Right lung (tissue), 10 donors: ENCODE results near the gene PVR. TPM values are rescaled to one million over a fixed set of nuclear protein-coding genes. Genes with fewer than 3 reads are reported as not detected.
"Not testable (repeated sequence)": the region's sequence is repeated elsewhere in the genome, so short reads cannot be mapped to it uniquely, and the experiment has no call there.

Source experiments
- DNase-seq, 2 donors: peaks; one replicate each; pipeline ENCODE4 v3.0.0-alpha.2; 2013
- long read RNA-seq, 8 donors: transcript quantifications; one replicate each; lab custom pipeline, GENCODE V29; 2026
- polyA plus RNA-seq, 5 donors: library from polyadenylated mRNA; unstranded; fragments of 120-200 nt; gene quantifications; one replicate each; pipeline versions ENCODE4 v1.2.1 to v1.2.3, GENCODE V29; 2013; ENCODE audit warnings: inconsistent platforms in 1 of 5, low replicate concordance in 1 of 5; ENCODE audit not compliant: insufficient read length in 5 of 5, insufficient read depth in 1 of 5

The PVR gene, protein sequence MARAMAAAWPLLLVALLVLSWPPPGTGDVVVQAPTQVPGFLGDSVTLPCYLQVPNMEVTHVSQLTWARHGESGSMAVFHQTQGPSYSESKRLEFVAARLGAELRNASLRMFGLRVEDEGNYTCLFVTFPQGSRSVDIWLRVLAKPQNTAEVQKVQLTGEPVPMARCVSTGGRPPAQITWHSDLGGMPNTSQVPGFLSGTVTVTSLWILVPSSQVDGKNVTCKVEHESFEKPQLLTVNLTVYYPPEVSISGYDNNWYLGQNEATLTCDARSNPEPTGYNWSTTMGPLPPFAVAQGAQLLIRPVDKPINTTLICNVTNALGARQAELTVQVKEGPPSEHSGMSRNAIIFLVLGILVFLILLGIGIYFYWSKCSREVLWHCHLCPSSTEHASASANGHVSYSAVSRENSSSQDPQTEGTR
- polyA plus RNA-seq, result 10 to 100 TPM; 21.4 to 29.9 (median 24.4) TPM
- long read RNA-seq, donor 1, partial matches to known transcripts, result 0 of 6 reads
- long read RNA-seq, donor 1, other reads (novel, unspliced or antisense), result 0 of 6 reads
- long read RNA-seq, donor 2, partial matches to known transcripts, result 0 of 1 reads
- long read RNA-seq, donor 2, other reads (novel, unspliced or antisense), result 0 of 1 reads
- long read RNA-seq, donor 3, result 0 reads
- long read RNA-seq, donor 4, transcript PVR-205 (8 exons, 3,325 nt), result major isoform, 5 of 5 reads
- long read RNA-seq, donor 4, partial matches to known transcripts, result 0 of 5 reads
- long read RNA-seq, donor 4, other reads (novel, unspliced or antisense), result 0 of 5 reads
- long read RNA-seq, donor 5, result 0 reads
- long read RNA-seq, donor 6, transcript PVR-205 (8 exons, 3,325 nt), result major isoform, 5 of 12 reads
- long read RNA-seq, donor 6, partial matches to known transcripts, result 6 of 12 reads
- long read RNA-seq, donor 6, other reads (novel, unspliced or antisense), result 0 of 12 reads
- long read RNA-seq, donor 7, partial matches to known transcripts, result 0 of 1 reads
- long read RNA-seq, donor 7, other reads (novel, unspliced or antisense), result 0 of 1 reads
- long read RNA-seq, donor 8, partial matches to known transcripts, result 0 of 2 reads
- long read RNA-seq, donor 8, other reads (novel, unspliced or antisense), result 0 of 2 reads

- DNase-seq, result peak; percentile 75 to 77
Measured at GRCh38 chr19:44643605-44644401, at the start of gene PVR. Gene PVR, plus strand, starts transcription at chr19:44643910. Its CDS starts 187 bp downstream, at chr19:44644097.

DNA sequence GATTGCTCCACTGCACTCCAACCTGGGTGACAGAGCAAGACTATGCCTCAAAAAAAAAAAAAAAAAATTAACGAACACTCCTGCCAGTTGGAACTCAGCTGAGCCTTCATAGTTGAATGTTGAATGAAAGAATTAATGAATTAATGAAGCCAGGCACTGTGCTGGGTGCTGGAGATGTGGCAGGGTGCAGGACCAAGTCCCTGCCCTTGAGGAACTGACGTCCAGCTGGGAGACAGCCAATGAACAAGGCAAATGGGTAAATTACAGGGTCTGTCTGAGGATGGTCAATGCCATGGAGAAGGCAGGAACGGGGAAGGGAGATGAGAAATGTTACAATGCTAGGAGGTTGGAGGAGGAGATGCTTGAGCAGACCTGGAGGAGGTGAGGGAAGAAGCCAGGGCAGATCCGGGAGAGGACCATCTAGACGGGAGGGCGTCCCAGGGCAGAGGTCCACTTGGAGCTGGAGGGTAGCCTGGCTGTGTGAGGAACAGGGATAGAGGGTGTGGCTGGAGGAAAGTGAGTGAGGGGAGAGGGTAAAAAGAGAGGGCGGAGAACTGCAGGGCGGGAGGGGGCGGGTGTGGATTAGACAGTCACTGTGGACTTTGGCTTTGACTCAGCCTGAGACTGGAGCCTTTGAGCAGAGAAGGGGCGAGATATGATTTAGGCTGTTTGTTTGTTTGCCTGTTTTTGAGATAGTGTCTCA lies 47.1 kb upstream of the PVR start:
- DNase-seq, result no peak

DNA sequence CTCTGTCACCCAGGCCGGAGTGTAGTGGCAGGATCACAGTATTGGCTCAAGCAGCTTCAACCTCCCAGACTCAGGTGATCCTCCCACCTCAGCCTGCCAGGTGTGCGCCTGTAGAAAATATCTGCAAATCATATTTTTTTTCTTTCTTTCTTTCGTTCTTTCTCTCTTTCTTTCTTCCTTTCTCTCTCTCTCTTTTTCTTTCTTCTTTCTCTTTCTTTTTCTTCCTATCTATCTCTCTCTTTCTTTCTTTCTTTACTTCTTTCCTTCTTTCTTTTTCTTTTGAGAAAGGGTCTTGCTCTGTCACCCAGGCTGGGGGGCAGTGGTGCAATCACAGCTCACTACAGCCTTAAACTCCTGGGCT lies 46.6 kb upstream of the PVR start:
- no peak for DNase-seq

GRCh38 chr19:44598355-44598754 lies 45.4 kb upstream of the PVR start:
- DNase-seq, result no peak

DNA sequence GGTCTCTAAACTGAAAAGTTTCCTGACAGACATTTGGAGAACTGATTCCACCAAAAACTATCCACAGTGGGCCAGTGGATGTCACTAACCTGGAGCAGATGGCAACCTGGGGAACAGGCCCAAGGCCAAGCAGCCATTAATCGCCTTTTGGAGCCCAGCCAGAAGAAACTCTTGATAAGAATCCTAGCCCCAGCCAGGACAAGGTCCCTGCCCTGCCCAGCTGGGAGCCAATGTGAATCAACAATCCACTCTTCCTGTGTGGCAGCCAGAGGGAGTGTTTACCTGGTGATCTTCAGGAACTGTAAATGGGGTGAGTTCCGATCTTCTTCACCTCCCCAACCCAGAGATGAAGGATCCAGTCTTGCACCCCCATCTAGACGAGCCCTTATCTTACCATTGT lies 44.8 kb upstream of the PVR start:
- no peak for DNase-seq

- no peak for DNase-seq
Measured at GRCh38 chr19:44600466-44600865, 43.2 kb upstream of the PVR start.

- DNase-seq, result no peak
Measured at GRCh38 chr19:44602081-44602480, 41.6 kb upstream of the PVR start.

DNA sequence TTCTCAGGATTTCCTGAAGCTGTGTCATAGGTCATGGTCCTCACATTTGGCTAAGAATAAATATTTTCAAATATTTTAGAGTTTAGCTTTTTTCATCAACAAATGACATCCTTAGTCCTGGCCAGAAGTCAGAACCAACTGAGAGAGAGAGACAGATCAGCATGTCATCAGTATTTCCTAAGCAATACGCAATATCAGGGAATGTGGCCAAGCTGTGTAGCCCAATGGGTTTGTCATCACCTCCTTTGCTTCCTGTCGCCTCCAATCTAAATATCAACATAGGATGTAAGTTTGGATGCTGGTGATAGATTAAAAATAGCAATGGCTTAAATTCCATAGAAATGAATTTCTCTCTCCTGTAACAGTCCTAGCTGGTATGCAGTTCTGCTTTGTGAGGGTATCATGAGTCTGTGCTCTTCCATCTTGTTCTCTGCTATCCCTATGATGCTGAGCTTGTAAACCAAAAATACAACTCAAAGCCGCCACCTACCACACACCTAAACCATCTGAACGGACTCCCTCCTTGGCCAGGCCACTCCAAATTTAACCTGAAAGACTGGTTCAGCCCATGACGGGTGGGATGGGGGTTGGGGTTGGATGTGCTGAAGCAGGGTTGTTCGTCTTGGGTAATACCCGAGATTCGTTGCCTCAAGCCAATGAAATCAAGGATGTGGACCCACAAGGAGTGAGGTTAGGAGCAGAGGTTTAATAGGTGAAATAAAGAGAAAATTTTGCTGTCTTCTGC lies 40.3 kb upstream of the PVR start:
- DNase-seq, result peak; percentile 28 to 49

DNA sequence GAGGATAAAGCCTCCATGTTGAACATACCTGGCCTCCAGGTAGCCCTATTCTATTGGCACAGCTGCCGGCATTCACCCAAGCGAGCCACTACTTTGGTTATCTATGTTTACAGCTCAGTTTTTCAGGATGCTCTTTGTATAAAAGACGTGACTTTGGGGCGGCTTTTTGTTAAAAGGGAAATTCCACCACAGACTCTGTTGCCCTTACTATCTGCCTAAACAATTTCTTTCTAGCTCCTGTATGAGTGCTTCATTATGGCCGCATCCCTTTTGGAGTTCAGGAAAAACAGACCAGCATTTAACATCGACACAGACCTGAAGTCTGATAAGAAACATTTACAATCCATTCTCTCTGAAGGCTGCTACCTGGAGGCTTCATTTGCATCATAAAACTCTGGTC lies 39.5 kb upstream of the PVR start:
- no peak for DNase-seq

- no peak for DNase-seq
Measured at GRCh38 chr19:44605547-44605946, 38.2 kb upstream of the PVR start.

GRCh38 chr19:44607049-44607448 lies 36.7 kb upstream of the PVR start:
- DNase-seq, result no peak

- no peak for DNase-seq
Measured at GRCh38 chr19:44607917-44608316, 35.8 kb upstream of the PVR start.

DNA sequence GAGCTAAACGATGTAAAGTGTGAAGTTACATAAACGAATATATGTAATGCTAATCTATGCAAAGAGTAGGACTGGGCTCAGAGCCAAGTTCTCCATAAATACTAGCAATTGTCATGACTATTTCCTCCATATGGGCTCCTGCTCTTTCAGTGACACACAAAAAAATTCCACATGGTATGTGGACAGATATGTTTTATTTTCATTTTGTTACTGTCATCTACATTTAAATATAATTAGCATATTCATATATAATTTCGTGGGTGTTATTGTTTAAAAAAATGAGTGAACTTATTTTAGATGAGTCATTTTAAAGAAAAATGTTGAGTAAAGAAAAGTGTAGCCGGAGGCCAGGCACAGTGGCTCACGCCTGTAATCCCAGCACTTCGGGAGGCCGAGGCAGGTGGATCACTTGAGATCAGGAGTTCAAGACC lies 35.3 kb upstream of the PVR start:
- DNase-seq, result peak in 1 of 2 donors; percentile 36

GRCh38 chr19:44609219-44609618 lies 34.5 kb upstream of the PVR start:
- DNase-seq, result no peak

DNA sequence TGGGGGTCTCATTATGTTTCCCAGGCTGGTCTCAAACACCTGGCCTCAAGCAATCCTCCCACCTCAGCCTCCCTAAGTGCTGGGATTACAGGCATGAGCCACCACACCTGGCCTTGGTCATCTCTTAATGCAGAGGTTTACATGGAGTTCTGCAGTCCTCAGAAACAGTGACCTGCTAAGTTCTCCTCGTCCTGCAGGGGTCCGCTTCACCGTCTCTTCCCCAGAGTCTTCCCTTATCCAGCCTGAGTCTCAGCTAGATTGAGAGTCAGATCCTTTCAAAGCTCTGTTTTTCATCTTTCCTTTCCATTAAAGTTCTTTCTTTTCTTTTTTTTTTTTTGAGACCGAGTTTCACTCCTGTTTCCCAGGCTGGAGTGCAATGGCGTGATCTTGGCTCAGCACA lies 33.2 kb upstream of the PVR start:
- DNase-seq, result not testable (repeated sequence)

- peak; percentile 23 to 34 for DNase-seq
Measured at GRCh38 chr19:44611812-44612295, 31.9 kb upstream of the PVR start.

- DNase-seq, result no peak
Measured at GRCh38 chr19:44613295-44614178, 30.2 kb upstream of the PVR start, which contains the start of gene IGSF23. Gene IGSF23, plus strand, starts transcription at chr19:44613563. Its CDS starts 83 bp downstream, at chr19:44613646.

GRCh38 chr19:44614313-44614712 lies 29.4 kb upstream of the PVR start:
- no peak for DNase-seq

- no peak for DNase-seq
Measured at GRCh38 chr19:44615863-44616247, 27.9 kb upstream of the PVR start.
